Brain microvascular endothelial cell (primary cell): Measurements from ENCODE around the gene MAB21L3.

ENCODE experiments used
- DNase-seq: peaks from one replicate; pipeline ENCODE4 v3.0.0-alpha.2; 2020
- H3K27ac ChIP-seq: fragments of 250-450 bp; sonication (Bioruptor Pico); 2 replicates; pipeline ENCODE4 v1.5.1; 2020; ENCODE audit warnings: mild to moderate bottlenecking, moderate library complexity
- H3K27me3 ChIP-seq: fragments of 250-450 bp; sonication (Bioruptor Pico); replicated peaks from 2 replicates; pipeline ENCODE4 v1.5.1; 2020; ENCODE audit warnings: mild to moderate bottlenecking
- H3K36me3 ChIP-seq: fragments of 250-450 bp; sonication (Bioruptor Pico); replicated peaks from 2 replicates; pipeline ENCODE4 v1.5.1; 2020; ENCODE audit warnings: mild to moderate bottlenecking
- H3K4me3 ChIP-seq: 2 replicates; pipeline ENCODE4 v1.5.1; 2011; ENCODE audit warnings: low read depth, mild to moderate bottlenecking, control low read depth, low read length, moderate library complexity
- CTCF ChIP-seq: IDR thresholded peaks from 2 replicates; pipeline ENCODE4 v1.5.1; 2011; ENCODE audit warnings: low read depth, mild to moderate bottlenecking, moderate library complexity, low read length, control low read depth, inconsistent platforms; ENCODE audit errors: missing control alignments
- in situ Hi-C: cut with HindIII; loops from 2 replicates; pipeline ENCODE4 v1.10.0; 2017; ENCODE audit warnings: low sequenced_read_pairs, low pct_ligation_motif_present

Gene MAB21L3

GRCh38 chr1:116157096-116157495 lies 45.9 kb downstream of the MAB21L3 start:
- in situ Hi-C loops = loop anchor here (25.0 kb wide), 1 partner anchor 330 kb away; no protein-coding TSS in a partner anchor
- H3K36me3 ChIP-seq = no peaks in the 10 kb centered on the region
- peaks cover 2% of the 10 kb centered on the region for H3K27me3 ChIP-seq
- no peak for DNase-seq
- no peak overlapping the region for H3K27ac ChIP-seq
- no peak overlapping the region for H3K4me3 ChIP-seq
- TF ChIP-seq CTCF = no peak

DNA sequence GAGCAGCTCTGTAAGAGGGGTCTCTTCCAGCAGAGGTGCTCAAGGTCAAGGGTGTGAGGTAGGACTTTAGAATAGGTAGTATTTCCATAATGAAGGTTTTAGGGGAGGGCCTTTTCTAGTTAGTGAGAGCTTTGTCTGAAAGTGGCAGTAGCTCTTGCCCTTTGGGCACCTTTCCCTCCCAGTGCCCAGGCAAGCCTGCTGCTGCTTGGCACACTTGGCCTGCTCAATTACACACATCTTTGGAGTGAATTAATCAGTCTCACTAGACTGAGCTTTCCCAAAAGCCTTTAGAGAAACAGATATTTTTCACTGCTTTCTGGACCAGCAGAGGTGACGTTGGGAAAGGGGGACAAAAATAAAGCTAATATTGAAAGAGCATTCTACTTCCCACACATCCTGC lies 48.0 kb downstream of the MAB21L3 start:
- H3K4me3 ChIP-seq = no peak overlapping the region
- no peak overlapping the region for H3K27ac ChIP-seq
- no peaks in the 10 kb centered on the region for H3K36me3 ChIP-seq
- no peak for TF ChIP-seq CTCF
- peaks cover 2% of the 10 kb centered on the region for H3K27me3 ChIP-seq
- in situ Hi-C loops = loop anchor here (25.0 kb wide), 1 partner anchor 328 kb away; no protein-coding TSS in a partner anchor
- DNase-seq = no peak

GRCh38 chr1:116159611-116160010 lies 48.4 kb downstream of the MAB21L3 start:
- no peak for DNase-seq
- Histone ChIP-seq H3K36me3 (no peaks in the 10 kb centered on the region), H3K4me3 (no peak overlapping the region), H3K27ac (no peak overlapping the region), H3K27me3 (peaks cover 2% of the 10 kb centered on the region)
- in situ Hi-C loops = loop anchor here (25.0 kb wide), 1 partner anchor 328 kb away; no protein-coding TSS in a partner anchor
- TF ChIP-seq CTCF = no peak

DNA sequence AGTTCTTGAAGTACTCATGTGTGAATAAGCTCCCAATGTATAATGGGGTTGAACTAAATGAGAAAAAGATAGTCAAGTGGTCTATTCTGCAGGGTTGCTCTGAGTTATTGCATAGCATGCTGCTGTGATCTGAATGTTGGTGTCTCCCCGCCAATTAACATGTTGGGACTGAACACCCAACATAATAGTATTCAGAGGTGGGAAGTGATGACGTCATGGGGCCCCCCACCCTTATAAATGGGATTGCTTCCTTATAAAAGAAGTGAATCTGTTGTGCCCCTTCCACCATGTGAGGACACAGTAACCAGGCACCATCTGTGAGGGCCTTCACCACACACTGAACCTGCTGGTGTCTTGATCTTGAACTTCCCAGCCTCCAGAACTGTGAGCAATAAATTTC lies 50.2 kb downstream of the MAB21L3 start:
- peaks cover 2% of the 10 kb centered on the region for H3K27me3 ChIP-seq
- in situ Hi-C loops = loop anchor here (25.0 kb wide), 1 partner anchor 326 kb away; no protein-coding TSS in a partner anchor
- no peaks in the 10 kb centered on the region for H3K36me3 ChIP-seq
- H3K27ac ChIP-seq = no peak overlapping the region
- TF ChIP-seq CTCF = no peak
- no peak overlapping the region for H3K4me3 ChIP-seq
- no peak for DNase-seq

- no peak for DNase-seq
- Histone ChIP-seq H3K27me3 (no peaks in the 10 kb centered on the region), H3K27ac (no peak overlapping the region), H3K36me3 (no peaks in the 10 kb centered on the region), H3K4me3 (no peak overlapping the region)
- in situ Hi-C loops = loop anchor here (25.0 kb wide), 1 partner anchor 325 kb away; no protein-coding TSS in a partner anchor
- TF ChIP-seq CTCF = no peak
These were observed 50.7 kb downstream of the MAB21L3 start for GRCh38 chr1:116161877-116162390.

GRCh38 chr1:116163533-116163932 lies 52.3 kb downstream of the MAB21L3 start:
- Histone ChIP-seq H3K27ac (no peak overlapping the region), H3K36me3 (no peaks in the 10 kb centered on the region), H3K4me3 (no peak overlapping the region), H3K27me3 (no peaks in the 10 kb centered on the region)
- DNase-seq = no peak
- in situ Hi-C loops = loop anchor here (25.0 kb wide), 1 partner anchor 324 kb away; no protein-coding TSS in a partner anchor
- TF ChIP-seq CTCF = no peak
